SK-N-SH (cell line): Measurements from ENCODE around the gene HEMGN. TPM values are rescaled to one million over a fixed set of nuclear protein-coding genes. Genes with fewer than 3 reads are reported as not detected.

Experiments used
- CTCF ChIA-PET: fragments of 300-600, 350-600 bp; formaldehyde crosslinking; extraction: SDS; loops from one replicate; lab custom pipeline; 2021; lab: Yijun Ruan, JAX
- POLR2A ChIA-PET: fragments of 350-600 bp; sonication (Branson Sonifier 250); formaldehyde crosslinking; extraction: SDS; loops from one replicate; lab custom pipeline; 2020; ENCODE audit warnings: antibody characterized with exemption, inconsistent platforms; lab: Yijun Ruan, JAX
- DNase-seq: peaks from one replicate; pipeline ENCODE4 v3.0.0; 2012
- H2AFZ ChIP-seq: fragments of 200-600 bp; sonication (generic); 2 replicates; pipeline ENCODE4 v1.8.1; 2016; ENCODE audit warnings: antibody characterized with exemption, mild to moderate bottlenecking, low read depth
- H3F3A ChIP-seq: fragments of 200-600 bp; sonication (generic); replicated peaks from 2 replicates; pipeline ENCODE3; 2016; ENCODE audit warnings: antibody characterized with exemption, mild to moderate bottlenecking; ENCODE audit not compliant: insufficient read depth
- H3K27ac ChIP-seq, 2 experiments: fragments of 200-500 bp in 1 of 2; fragments of 200-600 bp in 1 of 2; sonication (Bioruptor generic) in 1 of 2; sonication (generic), shearing (Covaris generic) in 1 of 2; 2 replicates each; pipeline versions ENCODE4 v1.5.1 to v1.6.1; 2014 to 2016; ENCODE audit warnings: low read depth in 2 of 2, inconsistent platforms in 1 of 2, low read length in 1 of 2, mild to moderate bottlenecking in 1 of 2, mixed read lengths in 1 of 2
- H3K27me3 ChIP-seq: fragments of 200-600 bp; sonication (generic), shearing (Covaris generic); 2 replicates; pipeline ENCODE4 v1.6.1; 2016; ENCODE audit warnings: mixed run types; ENCODE audit not compliant: insufficient read depth
- H3K36me3 ChIP-seq, 2 experiments: fragments of 200-500 bp in 1 of 2; fragments of 200-600 bp in 1 of 2; sonication (Bioruptor generic) in 1 of 2; sonication (generic) in 1 of 2; replicated peaks in 1 of 2; 2 replicates each; pipeline versions ENCODE3 to v1.5.1; 2014 to 2016; ENCODE audit warnings: low read length in 1 of 2, mild to moderate bottlenecking in 1 of 2; ENCODE audit not compliant: insufficient read depth in 2 of 2, control insufficient read depth in 1 of 2
- H3K4me1 ChIP-seq, 2 experiments: fragments of 200-500 bp in 1 of 2; fragments of 200-600 bp in 1 of 2; sonication (Bioruptor generic) in 1 of 2; sonication (generic), shearing (Covaris generic) in 1 of 2; 2 replicates each; pipeline versions ENCODE4 v1.5.1 to v1.6.1; 2014 to 2016; ENCODE audit warnings: low read depth in 1 of 2, low read length in 1 of 2, mixed run types in 1 of 2; ENCODE audit not compliant: insufficient read depth in 2 of 2, control insufficient read depth in 1 of 2
- H3K4me2 ChIP-seq: fragments of 200-600 bp; sonication (generic), shearing (Covaris generic); 2 replicates; pipeline ENCODE4 v1.6.1; 2017; ENCODE audit warnings: mixed run types
- H3K4me3 ChIP-seq, 2 experiments: fragments of 200-500 bp in 1 of 2; fragments of 200-600 bp in 1 of 2; sonication (Bioruptor generic) in 1 of 2; sonication (generic), shearing (Covaris generic) in 1 of 2; 2 replicates each; pipeline versions ENCODE4 v1.5.1 to v1.8.1; 2014 to 2016; ENCODE audit warnings: low read depth in 2 of 2, inconsistent platforms in 1 of 2, low read length in 1 of 2, mild to moderate bottlenecking in 1 of 2, mixed read lengths in 1 of 2, moderate library complexity in 1 of 2
- H3K79me2 ChIP-seq: fragments of 200-600 bp; sonication (generic); 2 replicates; pipeline ENCODE4 v1.8.1; 2017; ENCODE audit warnings: mild to moderate bottlenecking; ENCODE audit not compliant: insufficient read depth
- H3K9ac ChIP-seq: fragments of 200-600 bp; sonication (generic); 2 replicates; pipeline ENCODE4 v1.6.1; 2017; ENCODE audit warnings: mixed run types
- H3K9me2 ChIP-seq: fragments of 200-600 bp; sonication (generic); 2 replicates; pipeline ENCODE4 v1.6.1; 2017; ENCODE audit warnings: mixed run types
- H3K9me3 ChIP-seq: fragments of 200-600 bp; sonication (generic); 2 replicates; pipeline ENCODE4 v1.6.1; 2017; ENCODE audit warnings: mixed run types, mild to moderate bottlenecking, moderate library complexity
- H4K20me1 ChIP-seq: fragments of 200-600 bp; sonication (generic); 2 replicates; pipeline ENCODE4 v1.6.1; 2017; ENCODE audit warnings: mild to moderate bottlenecking, mixed run types; ENCODE audit not compliant: insufficient read depth
- CTCF ChIP-seq: fragments of 200-600 bp; sonication (generic); IDR thresholded peaks from 2 replicates; pipeline ENCODE4 v1.6.1; 2017; ENCODE audit warnings: antibody characterized with exemption, mild to moderate bottlenecking, moderate library complexity
- ELF1 ChIP-seq: IDR thresholded peaks from 2 replicates; pipeline ENCODE4 v1.4.0; 2012
- EP300 ChIP-seq, 2 experiments: IDR thresholded peaks; 2 replicates each; pipeline versions ENCODE4 v1.4.0 to v1.6.1; 2012; ENCODE audit warnings: borderline replicate concordance in 1 of 2, low read depth in 1 of 2, low read length in 1 of 2
- FOSL2 ChIP-seq: IDR thresholded peaks from 2 replicates; pipeline ENCODE4 v1.4.0; 2012; ENCODE audit warnings: low read depth, mild to moderate bottlenecking, moderate library complexity, borderline replicate concordance
- MAX ChIP-seq: IDR thresholded peaks from 2 replicates; pipeline ENCODE4 v1.4.0; 2012; ENCODE audit warnings: low read depth
- MEF2A ChIP-seq: IDR thresholded peaks from 2 replicates; pipeline ENCODE4 v1.4.0; 2012; ENCODE audit warnings: low read depth, borderline replicate concordance
- PBX3 ChIP-seq: IDR thresholded peaks from 2 replicates; pipeline ENCODE4; 2012
- REST ChIP-seq: IDR thresholded peaks from 2 replicates; pipeline ENCODE4 v1.6.1; 2012; ENCODE audit warnings: mild to moderate bottlenecking, low read depth, low read length, moderate library complexity
- RFX5 ChIP-seq: IDR thresholded peaks from 2 replicates; pipeline ENCODE4 v1.6.1; 2012; ENCODE audit warnings: mild to moderate bottlenecking, improper control_type of control experiment, low read length
- RXRA ChIP-seq: IDR thresholded peaks from 2 replicates; pipeline ENCODE4 v1.4.0; 2012; ENCODE audit warnings: low read depth, mild to moderate bottlenecking, borderline replicate concordance
- SMC3 ChIP-seq: IDR thresholded peaks from 2 replicates; pipeline ENCODE4 v1.6.1; 2012; ENCODE audit warnings: low read depth, low read length, improper control_type of control experiment
- TEAD4 ChIP-seq: IDR thresholded peaks from 2 replicates; pipeline ENCODE4 v1.4.0; 2012; ENCODE audit warnings: mild to moderate bottlenecking, borderline replicate concordance; ENCODE audit not compliant: insufficient read depth
- USF1 ChIP-seq: IDR thresholded peaks from 2 replicates; pipeline ENCODE4 v1.4.0; 2012; ENCODE audit warnings: low read depth, borderline replicate concordance
- WGBS: methylation state at CpG from one replicate; pipeline ENCODE4 v1.1.6; 2017; ENCODE audit warnings: low lambda C conversion rate; 5-methylcytosine and 5-hydroxymethylcytosine counted together
- polyA plus RNA-seq, 3 experiments: library from polyadenylated mRNA; depleted of rRNA; stranded (reverse); fragments of >200 nt; gene quantifications; 2 replicates each; pipeline ENCODE4 v1.2.3, GENCODE V29; 2012

The HEMGN gene
- polyA plus RNA-seq, 1 of the 3 experiments (the other 2 are of a cell fraction) = not detected

- no peaks in the 10 kb centered on the region for H4K20me1 ChIP-seq
- TF ChIP-seq PBX3 (no peak), TEAD4 (no peak), MEF2A (no peak), USF1 (no peak), FOSL2 (no peak), RFX5 (no peak), ELF1 (no peak), MAX (no peak), EP300 (IDR thresholded peaks at IDR 0.05; ENCODE audit: borderline replicate concordance in 1 of 2, low read depth in 1 of 2, low read length in 1 of 2) (no peak), RXRA (no peak), SMC3 (no peak), REST (no peak), CTCF (no peak)
- WGBS = 100% methylated on average over 2 of the region's 2 CpGs
- no peak overlapping the region for H3K27ac ChIP-seq
- no peaks in the 10 kb centered on the region for H3F3A ChIP-seq
- no peaks in the 10 kb centered on the region for H3K4me1 ChIP-seq
- no peak for DNase-seq
- H3K27me3 ChIP-seq = no peaks in the 10 kb centered on the region
- H3K9me3 ChIP-seq = no peaks in the 10 kb centered on the region
- POLR2A ChIA-PET = no interaction called here
- H3K9me2 ChIP-seq = no peaks in the 10 kb centered on the region
- H3K36me3 ChIP-seq = peaks cover 0 to 24% of the 10 kb centered on the region in 2 experiments
- H3K9ac ChIP-seq = no peak overlapping the region
- no peak overlapping the region for H3K4me3 ChIP-seq
- H3K79me2 ChIP-seq = no peaks in the 10 kb centered on the region
- CTCF ChIA-PET = no interaction called here
- H3K4me2 ChIP-seq = no peak overlapping the region
- no peak overlapping the region for H2AFZ ChIP-seq
Observed at GRCh38 chr9:97905228-97905627, 32.7 kb downstream of the HEMGN start.
